Prostate gland (tissue), 2 donors: ENCODE results near the gene SREBF1. TPM values are rescaled to one million over a fixed set of nuclear protein-coding genes. Genes with fewer than 3 reads are reported as not detected.

ENCODE experiments used
- DNase-seq: peaks from one replicate; pipeline ENCODE4 v3.0.0-alpha.2; 2019; ENCODE audit warnings: low spot score
- H3K27ac ChIP-seq, 2 donors: fragments of 200-600 bp; sonication (generic); 2 replicates each; pipeline ENCODE4 v1.5.1; 2017 to 2019
- H3K27me3 ChIP-seq: fragments of 200-600 bp; sonication (generic); replicated peaks from 2 replicates; pipeline ENCODE4 v1.5.1; 2019; ENCODE audit not compliant: insufficient read depth
- H3K36me3 ChIP-seq, 2 donors: fragments of 200-600 bp; sonication (generic); 1 replicate in 1 of 2; 2 replicates in 1 of 2; pipeline versions ENCODE4 v1.5.1 to v1.8.1; 2017 to 2019
- H3K4me1 ChIP-seq: fragments of 200-600 bp; sonication (generic); replicated peaks from 2 replicates; pipeline ENCODE4 v1.5.1; 2019
- H3K4me3 ChIP-seq, 2 donors: fragments of 200-600 bp; sonication (generic); 2 replicates each; pipeline ENCODE4 v1.5.1; 2017 to 2019
- H3K9me3 ChIP-seq: fragments of 200-600 bp; sonication (generic); 2 replicates; pipeline ENCODE4 v1.5.1; 2017
- CTCF ChIP-seq, 4 experiments: fragments of 200-600 bp in 2 of 4; fragments of 450-650 bp in 2 of 4; sonication (generic) in 2 of 4; IDR thresholded peaks; 1 replicate in 3 of 4; 2 replicates in 1 of 4; pipeline ENCODE4 v1.5.1; 2016 to 2019; ENCODE audit warnings: antibody characterized with exemption in 4 of 4, mild to moderate bottlenecking in 2 of 4, moderate library complexity in 2 of 4
- POLR2A ChIP-seq: fragments of 450-650 bp; IDR thresholded peaks from one replicate; pipeline ENCODE4 v1.6.1; 2016; ENCODE audit warnings: antibody characterized with exemption, mild to moderate bottlenecking
- POLR2AphosphoS5 ChIP-seq: sonication (generic); formaldehyde crosslinking; IDR thresholded peaks from one replicate; pipeline ENCODE4 v1.6.1; 2017; ENCODE audit warnings: antibody characterized with exemption
- WGBS: methylation state at CpG from one replicate; pipeline ENCODE4 v1.1.5; 2018; 5-methylcytosine and 5-hydroxymethylcytosine counted together
- intact Hi-C: fragments of 100-400 bp; cut with DNase I; formaldehyde crosslinking; loops from one replicate; pipeline ENCODE4 v1.14.2; 2022
- total RNA-seq, 2 donors: library from RNA; depleted of rRNA; stranded (reverse); fragments of >200 nt; gene quantifications; one replicate each; pipeline ENCODE4 v1.1.0, GENCODE V29; 2016

SREBF1 gene
- total RNA-seq, 2 donors from 2014 or later, result 134 to 299 TPM

GRCh38 chr17:17853811-17854447 is 17.1 kb upstream of the SREBF1 start:
- H3K36me3 ChIP-seq, result no peaks in the 10 kb centered on the region
- no peak for DNase-seq
- 90% methylated on average over 8 of the region's 8 CpGs for WGBS
- no peaks in the 10 kb centered on the region for H3K9me3 ChIP-seq
- H3K4me3 ChIP-seq, result no peak overlapping the region
- TF ChIP-seq POLR2AphosphoS5, result no peak
- H3K27ac ChIP-seq, result no peak overlapping the region
- peaks cover 7% of the 10 kb centered on the region for H3K4me1 ChIP-seq
- intact Hi-C loops, result no loop called here
- H3K27me3 ChIP-seq, result no peaks in the 10 kb centered on the region

GRCh38 chr17:17852930-17853329 is 16.1 kb upstream of the SREBF1 start:
- Histone ChIP-seq H3K27me3 (no peaks in the 10 kb centered on the region), H3K27ac (no peak overlapping the region), H3K9me3 (no peaks in the 10 kb centered on the region), H3K4me3 (no peak overlapping the region), H3K36me3 (no peaks in the 10 kb centered on the region), H3K4me1 (peaks cover 7% of the 10 kb centered on the region)
- WGBS, result 98% methylated on average over 3 of the region's 3 CpGs
- intact Hi-C loops, result no loop called here
- TF ChIP-seq POLR2A (no peak), POLR2AphosphoS5 (no peak), CTCF (IDR thresholded peaks at IDR 0.05) (no peak)
- no peak for DNase-seq

- Histone ChIP-seq H3K9me3 (no peaks in the 10 kb centered on the region), H3K36me3 (no peaks in the 10 kb centered on the region), H3K4me3 (no peak overlapping the region), H3K27ac (no peak overlapping the region), H3K4me1 (peaks cover 7% of the 10 kb centered on the region), H3K27me3 (no peaks in the 10 kb centered on the region)
- TF ChIP-seq CTCF (IDR thresholded peaks at IDR 0.05) (no peak), POLR2A (no peak), POLR2AphosphoS5 (no peak)
- no peak for DNase-seq
- intact Hi-C loops, result no loop called here
- 75% methylated on average over 21 of the region's 21 CpGs for WGBS
Measured at GRCh38 chr17:17851103-17852002, 14.6 kb upstream of the SREBF1 start.

GRCh38 chr17:17849845-17850373 is 13.1 kb upstream of the SREBF1 start:
- DNase-seq, result no peak
- WGBS, result 45% methylated on average over 2 of the region's 2 CpGs
- TF ChIP-seq CTCF (IDR thresholded peaks at IDR 0.05) (peak in 1 of 4 experiments; percentile 47), POLR2AphosphoS5 (peak; percentile 57), POLR2A (no peak)
- no peaks in the 10 kb centered on the region for H3K27me3 ChIP-seq
- intact Hi-C loops, result no loop called here
- peaks cover 7% of the 10 kb centered on the region for H3K4me1 ChIP-seq
- H3K27ac ChIP-seq, result peak overlapping the region; percentile 68 to 69
- no peak overlapping the region for H3K4me3 ChIP-seq
- H3K9me3 ChIP-seq, result no peaks in the 10 kb centered on the region
- no peaks in the 10 kb centered on the region for H3K36me3 ChIP-seq

GRCh38 chr17:17849147-17849820 is 12.5 kb upstream of the SREBF1 start:
- Histone ChIP-seq H3K9me3 (no peaks in the 10 kb centered on the region), H3K27me3 (no peaks in the 10 kb centered on the region), H3K36me3 (no peaks in the 10 kb centered on the region), H3K4me3 (no peak overlapping the region), H3K4me1 (peaks cover 7% of the 10 kb centered on the region), H3K27ac (peak overlapping the region; percentile 68 to 69)
- TF ChIP-seq POLR2A, result no peak
- TF ChIP-seq POLR2AphosphoS5, result peak; percentile 23
- WGBS, result 48% methylated on average over 5 of the region's 5 CpGs
- intact Hi-C loops, result no loop called here
- DNase-seq, result no peak
